Activated T-cell treated with anti-CD3 and anti-CD28 coated beads, Interleukin-2, amount 50 U/mL, for 4 hours (primary cell): ENCODE results near the gene IL1F10. TPM values are rescaled to one million over a fixed set of nuclear protein-coding genes. Genes with fewer than 3 reads are reported as not detected.
A peak's percentile ranks its signal among the peaks of the same experiment; 100 is the strongest.
"Not testable (repeated sequence)": the region's sequence is repeated elsewhere in the genome, so short reads cannot be mapped to it uniquely, and the experiment has no call there.

Source experiments
- ATAC-seq, 2 donors: fragments of 200-7000 bp; cut with Tn5 transposase; one replicate each; pipeline ENCODE4 v1.10.0; 2021
- DNase-seq: peaks from one replicate; pipeline ENCODE4 v3.0.0-alpha.2; 2020
- H3K27me3 Mint-ChIP-seq: one replicate; pipeline ENCODE4 v1.8.0; 2021; ENCODE audit warnings: low read depth, mixed read lengths
- H3K36me3 Mint-ChIP-seq: one replicate; pipeline ENCODE4 v1.8.0; 2022; ENCODE audit warnings: mixed read lengths; ENCODE audit not compliant: insufficient read depth
- H3K4me1 Mint-ChIP-seq: one replicate; pipeline ENCODE4 v1.8.0; 2021; ENCODE audit warnings: low read depth, mixed read lengths
- H3K4me3 Mint-ChIP-seq: one replicate; pipeline ENCODE4 v1.8.0; 2021; ENCODE audit warnings: mild to moderate bottlenecking, moderate library complexity, mixed read lengths
- H3K9me3 Mint-ChIP-seq: one replicate; pipeline ENCODE4 v1.8.0; 2021; ENCODE audit warnings: mixed read lengths
- total RNA-seq, 3 donors: library from RNA; stranded (reverse); gene quantifications; one replicate each; pipeline ENCODE4 v1.2.1, GENCODE V29; 2021

The IL1F10 gene
- total RNA-seq, 3 donors from 2014 or later, result not detected

DNA sequence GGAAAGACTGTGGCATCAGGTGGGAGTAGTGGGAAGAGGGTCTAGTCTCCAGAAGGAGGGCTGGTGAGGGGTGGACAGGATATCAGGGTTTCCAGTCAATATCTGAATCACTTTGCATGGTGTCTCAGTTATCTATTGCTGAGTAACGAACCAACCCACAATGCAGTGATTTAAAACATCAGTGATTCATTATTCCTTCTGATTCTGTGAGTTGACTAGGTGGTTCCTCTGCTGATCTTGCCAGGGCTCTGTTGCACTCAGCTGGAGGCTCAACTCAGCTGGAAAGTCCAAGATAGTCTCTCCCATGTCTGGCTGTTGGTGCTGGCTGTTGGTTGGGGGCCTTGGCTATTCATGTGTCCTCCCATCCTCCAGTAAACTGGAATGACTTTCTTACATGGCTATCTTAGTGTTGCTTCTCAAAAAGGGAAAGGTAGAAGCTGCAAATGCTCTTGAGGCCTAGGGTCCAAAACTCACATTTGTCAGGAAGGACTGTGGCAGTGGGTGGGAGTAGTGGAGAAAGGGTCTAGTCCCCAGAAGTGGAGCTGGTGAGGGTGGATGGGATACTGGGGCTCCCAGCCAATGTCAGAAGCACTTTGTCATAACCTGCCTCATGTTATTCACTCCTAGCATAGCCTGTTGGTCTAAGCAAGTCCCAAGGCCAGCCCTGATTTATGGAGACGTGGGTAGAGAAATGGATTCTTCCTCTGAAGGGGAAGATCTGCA lies 13.9 kb downstream of the IL1F10 start:
- ATAC-seq, result no peak
- Mint-ChIP-seq H3K36me3 (no peaks in the 10 kb centered on the region), H3K27me3 (peaks cover 2% of the 10 kb centered on the region), H3K9me3 (no peaks in the 10 kb centered on the region), H3K4me3 (no peak overlapping the region), H3K4me1 (peaks cover 6% of the 10 kb centered on the region)
- no peak for DNase-seq

DNA sequence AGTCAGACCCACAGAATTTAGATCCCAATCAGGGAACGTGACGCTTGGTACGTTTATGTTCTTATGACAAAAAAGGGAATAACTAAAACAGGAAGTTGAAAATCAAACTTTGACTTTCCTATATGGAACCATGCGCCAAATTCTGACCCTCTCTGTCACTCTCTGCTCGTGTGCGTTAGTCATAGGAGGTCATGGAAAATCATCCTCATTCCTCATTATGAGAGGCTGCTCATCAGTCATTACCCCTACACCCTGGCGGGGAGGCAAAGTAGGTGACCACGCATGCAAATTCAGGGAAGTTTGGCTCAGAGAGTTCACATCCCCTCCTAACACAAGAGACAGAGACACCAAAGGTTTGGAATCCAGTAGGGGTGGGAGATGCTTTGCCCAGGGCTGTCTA lies 15.5 kb downstream of the IL1F10 start:
- ATAC-seq, result peak; percentile 8 to 34
- DNase-seq, result no peak
- no peak overlapping the region for H3K4me3 Mint-ChIP-seq
- no peaks in the 10 kb centered on the region for H3K36me3 Mint-ChIP-seq
- peaks cover 5% of the 10 kb centered on the region for H3K27me3 Mint-ChIP-seq
- H3K4me1 Mint-ChIP-seq, result peaks cover 6% of the 10 kb centered on the region
- no peaks in the 10 kb centered on the region for H3K9me3 Mint-ChIP-seq

DNA sequence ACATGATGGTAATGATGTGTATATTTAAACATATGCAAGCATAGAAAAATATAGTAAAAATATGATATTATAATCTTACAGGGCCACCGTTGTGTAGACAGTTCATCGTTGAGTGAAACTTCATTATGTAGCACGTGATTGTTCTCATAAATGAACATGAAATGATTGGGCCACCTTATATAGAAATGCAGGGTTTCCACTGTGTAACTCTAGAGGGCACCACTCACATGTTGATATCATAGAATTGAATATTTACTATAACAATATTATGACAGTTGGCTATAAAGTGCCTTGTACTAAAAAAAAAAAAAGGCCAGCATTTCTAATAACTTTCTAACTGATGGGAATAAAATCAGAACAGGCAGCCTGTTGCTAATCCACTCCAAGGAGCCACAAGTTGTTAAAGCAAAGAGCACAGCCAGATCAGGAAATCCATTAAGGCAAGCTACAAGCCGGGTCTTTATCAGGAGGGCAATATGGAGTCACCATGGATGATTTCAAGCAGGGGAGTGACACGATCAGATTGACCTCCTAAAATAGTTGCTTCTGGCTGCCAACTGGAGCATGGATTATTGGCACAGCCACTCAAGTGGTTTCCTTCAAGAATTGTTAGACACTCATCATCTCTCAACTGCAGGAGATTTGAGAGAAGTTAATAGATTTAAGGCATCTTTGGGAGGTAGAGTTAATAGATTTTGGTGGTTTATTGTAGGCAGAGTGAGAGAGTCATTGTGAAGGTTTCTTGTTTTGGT lies 16.7 kb downstream of the IL1F10 start:
- Mint-ChIP-seq H3K36me3 (no peaks in the 10 kb centered on the region), H3K4me1 (peaks cover 6% of the 10 kb centered on the region), H3K4me3 (no peak overlapping the region), H3K27me3 (peaks cover 5% of the 10 kb centered on the region), H3K9me3 (no peaks in the 10 kb centered on the region)
- DNase-seq, result no peak
- ATAC-seq, result peak; percentile 63

- H3K36me3 Mint-ChIP-seq, result no peaks in the 10 kb centered on the region
- peaks cover 6% of the 10 kb centered on the region for H3K4me1 Mint-ChIP-seq
Observed at GRCh38 chr2:113085542-113085941, 17.8 kb downstream of the IL1F10 start.

DNA sequence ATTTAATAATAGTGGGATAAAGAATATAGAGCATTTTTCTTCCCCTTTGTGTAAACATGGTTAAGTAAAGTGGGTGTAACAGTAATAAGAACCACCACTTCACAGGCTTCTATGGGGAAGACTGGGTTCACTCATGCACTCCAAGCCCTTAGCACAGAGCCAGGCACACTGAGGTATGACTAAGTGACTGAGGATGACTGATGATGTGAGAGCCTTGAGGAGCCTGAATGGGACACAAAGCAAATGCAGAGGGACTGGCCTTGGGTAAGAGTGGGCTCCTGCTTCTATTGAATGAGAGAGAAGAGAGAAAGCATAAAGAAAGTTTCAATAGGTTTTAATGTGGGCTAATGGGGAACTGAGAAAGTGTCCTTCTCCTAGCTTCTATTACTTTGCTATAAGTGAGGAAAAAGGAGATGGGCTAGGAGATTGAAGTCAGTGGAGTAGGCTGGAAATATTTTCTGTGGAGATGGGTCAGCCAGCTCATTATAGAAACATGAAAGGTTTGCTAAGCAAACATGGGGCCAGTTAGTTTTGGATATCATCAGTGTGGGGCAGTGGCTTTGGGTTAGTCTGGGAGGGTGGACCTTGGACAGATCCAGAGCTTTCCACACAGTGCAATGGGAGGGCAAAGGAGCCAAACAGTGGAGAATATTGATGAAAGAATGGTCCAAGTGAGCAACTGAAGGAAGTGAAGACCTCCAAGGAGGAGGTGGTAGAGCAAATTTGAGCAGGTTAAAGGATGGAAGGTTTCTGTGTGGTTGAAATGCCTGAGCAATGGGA lies 20.6 kb downstream of the IL1F10 start:
- Mint-ChIP-seq H3K9me3 (no peaks in the 10 kb centered on the region), H3K36me3 (no peaks in the 10 kb centered on the region), H3K4me1 (peaks cover 1% of the 10 kb centered on the region), H3K27me3 (peaks cover 2% of the 10 kb centered on the region), H3K4me3 (no peak overlapping the region)
- DNase-seq, result no peak
- no peak for ATAC-seq

More at GRCh38 chr2:113085542-113085941, 17.8 kb downstream of the IL1F10 start:
- ATAC-seq (no peak), DNase-seq (no peak)
- Mint-ChIP-seq H3K9me3 (no peaks in the 10 kb centered on the region), H3K4me3 (no peak overlapping the region), H3K27me3 (peaks cover 5% of the 10 kb centered on the region)

DNA sequence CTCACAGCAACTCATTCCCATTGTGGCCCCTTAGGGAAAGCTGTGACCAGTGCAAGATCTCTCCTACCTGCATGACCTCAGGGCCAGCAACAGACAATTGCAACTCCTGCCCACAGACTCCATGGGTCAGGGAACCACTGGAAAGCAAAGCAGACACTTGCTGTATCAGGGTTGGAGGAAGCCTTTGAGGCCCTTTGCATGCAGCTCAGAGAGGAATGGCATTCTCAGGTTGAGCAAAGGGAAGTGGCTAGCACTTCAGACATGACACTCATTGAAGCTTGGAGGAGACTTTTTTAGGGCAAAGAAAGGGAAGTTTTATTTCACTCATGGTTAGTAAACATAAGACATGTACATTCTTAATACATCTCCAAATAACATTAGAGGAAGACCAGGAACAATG lies 22.1 kb downstream of the IL1F10 start:
- Mint-ChIP-seq H3K4me3 (no peak overlapping the region), H3K9me3 (peaks cover under 1% of the 10 kb centered on the region), H3K27me3 (peaks cover 2% of the 10 kb centered on the region), H3K4me1 (no peaks in the 10 kb centered on the region), H3K36me3 (no peaks in the 10 kb centered on the region)
- DNase-seq (no peak), ATAC-seq (no peak)

GRCh38 chr2:113091231-113091896 lies 23.6 kb downstream of the IL1F10 start:
- Mint-ChIP-seq H3K27me3 (peaks cover 2% of the 10 kb centered on the region), H3K36me3 (no peaks in the 10 kb centered on the region), H3K4me1 (no peaks in the 10 kb centered on the region), H3K4me3 (no peak overlapping the region), H3K9me3 (peaks cover 6% of the 10 kb centered on the region)
- DNase-seq, result no peak
- ATAC-seq, result no peak

GRCh38 chr2:113092864-113093612 lies 25.3 kb downstream of the IL1F10 start:
- DNase-seq, result no peak
- ATAC-seq, result no peak
- peaks cover 14% of the 10 kb centered on the region for H3K9me3 Mint-ChIP-seq
- H3K4me3 Mint-ChIP-seq, result no peak overlapping the region
- H3K36me3 Mint-ChIP-seq, result no peaks in the 10 kb centered on the region
- H3K4me1 Mint-ChIP-seq, result peaks cover 11% of the 10 kb centered on the region
- H3K27me3 Mint-ChIP-seq, result no peaks in the 10 kb centered on the region

DNA sequence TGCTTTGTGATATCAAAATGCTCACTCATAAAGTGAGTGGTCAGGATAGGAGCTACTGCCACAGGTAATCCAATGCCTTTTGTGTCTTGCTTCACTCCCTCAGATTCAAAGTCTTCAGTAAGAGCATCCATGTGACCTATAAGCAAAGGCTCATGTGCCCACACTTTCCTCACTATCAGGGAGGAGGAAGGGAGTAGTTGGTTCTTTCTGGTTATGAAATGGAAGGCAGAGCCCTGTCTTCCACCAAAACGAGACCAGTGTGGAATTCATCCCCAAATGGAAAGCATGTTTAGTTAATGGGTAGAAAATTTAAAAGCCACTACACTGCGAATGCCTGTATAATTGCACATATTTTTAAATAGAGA lies 25.8 kb downstream of the IL1F10 start:
- Mint-ChIP-seq H3K9me3 (peaks cover 15% of the 10 kb centered on the region), H3K27me3 (no peaks in the 10 kb centered on the region), H3K4me1 (peaks cover 16% of the 10 kb centered on the region), H3K4me3 (no peak overlapping the region), H3K36me3 (no peaks in the 10 kb centered on the region)
- ATAC-seq (no peak), DNase-seq (no peak)

GRCh38 chr2:113096306-113096705 lies 28.5 kb downstream of the IL1F10 start:
- Mint-ChIP-seq H3K4me1 (peaks cover 18% of the 10 kb centered on the region), H3K9me3 (peaks cover 15% of the 10 kb centered on the region)
- ATAC-seq, H3K27me3 Mint-ChIP-seq, H3K36me3 Mint-ChIP-seq, DNase-seq, H3K4me3 Mint-ChIP-seq: not testable (repeated sequence)

- not testable (repeated sequence) for DNase-seq, H3K4me3 Mint-ChIP-seq, H3K27me3 Mint-ChIP-seq, H3K36me3 Mint-ChIP-seq
- H3K4me1 Mint-ChIP-seq, result peaks cover 18% of the 10 kb centered on the region
- H3K9me3 Mint-ChIP-seq, result peaks cover 15% of the 10 kb centered on the region
- ATAC-seq, result peak in 1 of 2 donors; percentile 39
Observed at GRCh38 chr2:113096842-113097618, 29.3 kb downstream of the IL1F10 start.

DNA sequence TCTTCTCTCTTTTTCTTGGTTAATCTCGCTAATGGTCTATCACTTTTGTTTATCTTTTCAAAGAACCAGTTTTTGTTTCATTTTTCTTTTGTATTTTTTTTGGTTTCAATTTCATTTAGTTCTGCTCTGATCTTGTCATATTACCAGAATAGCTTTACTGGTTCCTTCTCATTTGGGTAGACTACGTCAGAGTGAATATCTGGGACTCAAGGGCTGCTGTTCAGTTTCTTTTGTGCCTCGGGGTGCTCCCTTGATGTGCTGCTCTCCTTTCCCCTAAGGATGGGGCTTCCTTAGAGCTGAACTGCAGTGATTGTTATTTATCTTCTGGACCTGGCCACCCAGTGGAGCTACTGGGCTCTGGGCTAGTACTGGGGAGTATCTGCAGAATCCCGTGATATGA lies 30.3 kb downstream of the IL1F10 start:
- no peaks in the 10 kb centered on the region for H3K36me3 Mint-ChIP-seq
- H3K4me3 Mint-ChIP-seq, result peak overlapping the region; percentile 62
- H3K4me1 Mint-ChIP-seq, result peaks cover 20% of the 10 kb centered on the region
- peaks cover 20% of the 10 kb centered on the region for H3K9me3 Mint-ChIP-seq
- peaks cover 1% of the 10 kb centered on the region for H3K27me3 Mint-ChIP-seq
- ATAC-seq (peak; percentile 94), DNase-seq (no peak)

DNA sequence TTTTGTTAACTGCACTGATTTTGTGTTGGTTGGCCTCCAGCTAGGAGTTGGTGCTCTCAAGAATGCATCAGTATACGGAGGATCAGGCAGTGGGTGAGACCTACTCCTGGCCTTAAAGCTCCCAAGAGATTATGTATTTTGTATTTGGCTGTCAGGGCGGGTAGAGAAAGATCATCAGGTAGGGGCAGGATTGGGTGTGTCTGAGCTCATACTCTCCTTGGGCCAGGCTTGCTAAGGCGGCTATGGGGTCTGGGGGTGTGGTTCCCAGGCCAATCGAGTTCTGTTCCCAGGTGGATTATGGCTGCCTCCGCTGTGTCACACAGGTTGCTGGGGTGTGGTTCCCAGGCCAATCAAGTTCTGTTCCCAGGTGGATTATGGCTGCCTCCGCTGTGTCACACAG lies 30.8 kb downstream of the IL1F10 start:
- peak overlapping the region; percentile 62 for H3K4me3 Mint-ChIP-seq
- H3K9me3 Mint-ChIP-seq, result peaks cover 20% of the 10 kb centered on the region
- ATAC-seq (no peak), DNase-seq (no peak)
- peaks cover 23% of the 10 kb centered on the region for H3K4me1 Mint-ChIP-seq
- H3K36me3 Mint-ChIP-seq, result no peaks in the 10 kb centered on the region
- peaks cover 1% of the 10 kb centered on the region for H3K27me3 Mint-ChIP-seq
